Posterior cingulate gyrus (tissue), 11 donors: ENCODE results near the gene SHANK1.
A peak's percentile ranks its signal among the peaks of the same experiment; 100 is the strongest.

Source experiments
- DNase-seq, 10 donors: peaks; one replicate each; pipeline versions ENCODE4 v3.0.0 to v3.0.0-alpha.2; 2020 to 2021; ENCODE audit warnings: mixed read lengths in 3 of 10
- intact Hi-C: fragments of 100-400 bp; cut with DNase I; formaldehyde crosslinking; loops from one replicate; pipeline ENCODE4 v1.15.1; 2023

Gene SHANK1

GRCh38 chr19:50735869-50736268 lies 16.3 kb upstream of the SHANK1 start:
- DNase-seq: peak in 2 of 10 donors; percentile 14 to 19
- intact Hi-C loops: no loop called here

DNA sequence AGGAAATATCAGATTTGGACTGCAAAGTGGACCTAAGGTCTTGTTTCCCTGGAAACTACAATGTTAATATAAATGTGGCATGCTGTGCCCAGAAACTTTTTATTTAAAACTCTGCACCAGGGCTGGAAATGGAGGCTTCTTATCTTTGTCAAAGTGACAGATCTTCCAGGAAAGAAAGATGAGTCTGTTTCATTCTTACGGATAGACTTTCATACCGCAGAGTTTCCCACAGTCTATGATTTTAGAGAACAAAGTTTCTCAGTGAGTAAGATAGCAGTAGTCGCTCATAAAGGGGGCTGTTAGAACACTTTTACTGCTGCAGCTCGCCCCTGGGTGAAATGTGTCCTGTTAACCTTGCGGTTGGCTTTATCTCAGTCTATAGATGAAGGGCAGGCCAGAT lies 10.3 kb upstream of the SHANK1 start:
- intact Hi-C loops: no loop called here
- DNase-seq: no peak

DNA sequence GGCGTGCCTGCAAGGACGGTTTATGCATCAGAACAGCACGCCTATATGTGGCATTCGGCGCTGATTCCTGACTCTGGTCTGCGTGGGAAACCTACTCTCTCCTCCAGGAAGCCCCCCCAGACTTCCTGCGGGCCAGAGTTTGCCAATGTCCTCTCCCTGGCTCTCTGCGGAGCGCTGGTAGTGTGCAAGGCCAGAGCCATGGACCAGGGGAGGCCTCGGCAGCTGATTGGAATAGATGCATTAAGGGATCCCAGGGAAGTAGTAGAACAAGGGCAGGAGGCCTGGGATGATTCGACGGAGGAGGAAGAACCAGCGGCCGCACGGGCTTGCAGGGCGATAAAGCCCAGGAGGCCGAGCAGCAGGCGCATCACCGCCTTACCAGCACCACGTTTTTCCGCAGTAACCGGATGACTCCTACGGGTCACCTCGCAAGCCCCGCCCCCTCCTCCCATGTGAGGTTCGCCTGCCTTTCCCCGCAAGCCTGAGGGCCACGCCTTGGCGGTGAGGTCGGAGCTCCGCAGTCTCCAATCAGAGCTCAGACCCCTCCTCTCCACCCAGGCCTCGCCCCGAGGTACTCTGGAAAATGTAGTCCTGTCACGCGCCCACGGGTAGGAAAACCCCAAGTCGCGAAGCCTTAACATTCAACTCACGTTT lies 8.6 kb upstream of the SHANK1 start:
- DNase-seq: peak; percentile 59 to 97 (median 78)
- intact Hi-C loops: no loop called here

DNA sequence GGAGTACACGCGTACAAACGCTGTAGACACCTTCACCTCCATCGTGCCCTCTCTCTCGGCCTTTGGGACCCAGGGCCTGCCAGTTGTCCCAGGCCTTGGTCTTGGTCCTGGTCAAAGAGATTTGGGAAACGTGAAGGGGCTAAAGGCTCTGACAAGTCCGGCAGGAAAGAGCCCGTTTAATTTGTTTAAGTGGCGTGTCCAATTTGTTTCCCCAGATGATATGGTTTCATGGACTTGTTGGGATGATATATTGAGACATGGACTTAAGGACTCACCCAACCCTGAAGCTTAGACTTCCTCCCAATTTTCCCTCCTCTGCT lies 6.3 kb upstream of the SHANK1 start:
- intact Hi-C loops: no loop called here
- peak in 1 of 10 donors; percentile 71 for DNase-seq

GRCh38 chr19:50725218-50725910 lies 5.8 kb upstream of the SHANK1 start:
- peak in 1 of 10 donors; percentile 24 for DNase-seq
- intact Hi-C loops: no loop called here

DNA sequence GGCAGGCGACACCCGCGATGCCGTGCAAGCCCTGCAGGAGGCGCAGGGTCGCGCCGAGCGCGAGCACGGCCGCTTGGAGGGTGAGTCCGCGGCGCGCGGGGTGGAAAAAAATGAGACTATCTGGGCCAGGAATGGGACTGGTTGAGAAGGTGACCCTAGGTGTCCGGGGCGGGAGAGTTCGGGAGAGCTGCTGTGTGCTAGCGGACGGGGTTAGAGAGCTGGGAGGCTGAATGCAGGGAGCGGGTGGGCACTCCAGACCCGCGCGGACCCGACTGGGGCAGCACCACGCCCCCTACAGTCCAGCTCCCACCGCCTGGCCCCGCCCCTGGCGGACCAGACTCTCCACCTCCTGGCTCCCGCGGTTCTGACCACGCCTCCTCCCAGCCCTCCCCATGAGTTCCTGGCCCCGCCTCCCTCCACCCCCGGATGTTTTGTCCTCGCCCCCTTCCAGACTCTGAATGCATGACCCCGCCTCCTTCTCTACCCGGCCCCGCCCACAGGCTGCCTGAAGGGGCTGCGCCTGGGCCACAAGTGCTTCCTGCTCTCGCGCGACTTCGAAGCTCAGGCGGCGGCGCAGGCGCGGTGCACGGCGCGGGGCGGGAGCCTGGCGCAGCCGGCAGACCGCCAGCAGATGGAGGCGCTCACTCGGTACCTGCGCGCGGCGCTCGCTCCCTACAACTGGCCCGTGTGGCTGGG lies 5.1 kb upstream of the SHANK1 start:
- intact Hi-C loops: loop anchor here (5.0 kb wide), 3 partner anchors 58 to 117 kb away; no protein-coding TSS in a partner anchor
- peak; percentile 99 to 100 (median 99) for DNase-seq

DNA sequence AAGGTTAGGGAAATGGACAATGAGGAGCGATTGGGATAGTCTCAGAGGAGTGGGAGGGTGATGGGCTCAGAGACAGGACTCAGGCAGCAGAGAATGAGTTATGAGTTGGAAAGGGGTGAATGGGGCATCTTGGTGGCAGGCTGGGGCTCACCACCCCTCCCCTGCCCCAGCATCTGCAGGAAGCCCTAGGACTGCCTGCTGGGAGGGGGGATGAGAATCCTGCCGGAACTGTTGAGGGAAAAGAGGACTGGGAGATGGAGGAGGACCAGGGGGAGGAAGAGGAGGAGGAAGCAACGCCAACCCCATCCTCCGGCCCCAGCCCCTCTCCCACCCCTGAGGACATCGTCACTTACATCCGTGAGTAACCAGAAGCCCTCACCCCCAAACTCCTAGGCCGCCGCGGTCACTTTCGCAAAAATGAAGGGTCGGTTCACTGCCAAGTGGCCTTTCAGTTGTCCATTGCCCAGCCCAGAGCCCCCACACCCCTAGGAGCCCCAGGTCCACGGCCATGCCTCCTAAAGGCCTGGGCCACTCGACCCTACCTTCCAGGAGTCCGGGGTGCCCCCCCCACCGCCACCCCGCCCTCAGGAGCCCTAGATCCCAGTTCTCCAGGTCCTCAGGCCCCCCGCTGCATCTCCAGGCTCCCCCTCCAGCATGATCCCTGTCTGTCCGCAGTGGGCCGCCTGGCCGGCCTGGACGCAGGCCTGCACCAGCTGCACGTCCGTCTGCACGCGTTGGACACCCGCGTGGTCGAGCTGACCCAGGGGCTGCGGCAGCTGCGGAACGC lies 4.3 kb upstream of the SHANK1 start:
- intact Hi-C loops: loop anchor here (5.0 kb wide), 3 partner anchors 58 to 117 kb away; no protein-coding TSS in a partner anchor
- peak in 2 of 10 donors; percentile 70 to 72 for DNase-seq

- peak in 3 of 10 donors; percentile 43 to 66 (median 59) for DNase-seq
- intact Hi-C loops: loop anchor here (5.0 kb wide), 3 partner anchors 59 to 116 kb away; no protein-coding TSS in a partner anchor
These were observed 3.5 kb upstream of the SHANK1 start, which contains the start of gene CLEC11A for GRCh38 chr19:50723069-50723468. Gene CLEC11A (plus strand): TSS chr19:50723364. CDS start chr19:50723526, 162 bp downstream.

DNA sequence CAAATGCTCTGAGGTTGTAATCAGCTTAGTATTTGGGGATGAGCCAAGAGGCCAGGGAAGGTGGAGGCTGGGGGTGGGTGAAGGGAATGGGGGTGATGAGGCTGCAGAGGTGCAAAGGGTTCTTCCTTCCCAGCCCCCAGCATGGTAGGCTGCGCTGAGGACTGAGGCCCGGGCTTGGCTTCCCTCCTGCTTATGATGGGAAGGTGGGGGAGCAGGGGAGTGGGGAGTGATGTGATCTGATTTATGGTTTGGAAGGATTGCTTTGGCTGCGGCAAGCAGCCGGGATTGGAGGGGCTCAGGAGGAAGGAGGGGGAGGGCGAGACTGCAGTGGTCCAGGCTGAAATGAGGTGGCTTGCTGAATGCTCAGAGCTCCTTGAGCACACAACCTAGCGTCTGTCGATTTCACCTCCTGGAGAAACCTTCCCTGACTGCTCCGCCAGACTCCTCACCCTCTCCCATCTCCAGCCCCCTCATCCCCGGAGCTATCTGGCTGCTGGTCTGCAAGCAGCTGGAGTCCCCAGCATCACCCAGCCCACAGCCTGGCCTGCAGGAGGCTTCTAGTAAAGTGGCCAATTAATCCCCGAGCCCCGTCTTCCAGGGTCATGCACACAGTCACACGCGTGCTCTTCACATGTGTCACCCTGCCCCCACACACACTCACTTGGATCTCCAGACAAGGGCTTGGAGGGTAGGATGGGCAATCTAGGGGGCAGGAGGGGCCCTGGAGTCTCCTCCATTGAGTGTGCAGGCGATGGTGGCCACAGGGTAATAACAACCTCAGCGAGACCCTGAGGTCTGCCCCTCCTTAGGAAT lies 2.8 kb upstream of the SHANK1 start:
- peak in 3 of 10 donors; percentile 31 to 61 (median 35) for DNase-seq
- intact Hi-C loops: loop anchor here (5.0 kb wide), 3 partner anchors 60 to 115 kb away; no protein-coding TSS in a partner anchor

- DNase-seq: peak in 3 of 10 donors; percentile 58 to 79 (median 71)
- intact Hi-C loops: loop anchor here (5.0 kb wide), 3 partner anchors 61 to 114 kb away; no protein-coding TSS in a partner anchor
These were observed 2.0 kb upstream of the SHANK1 start for GRCh38 chr19:50721441-50722137.

GRCh38 chr19:50720921-50721381 lies 1.3 kb upstream of the SHANK1 start:
- peak in 3 of 10 donors; percentile 73 to 87 (median 86) for DNase-seq
- intact Hi-C loops: loop anchor here (5.0 kb wide), 3 partner anchors 61 to 114 kb away; no protein-coding TSS in a partner anchor

- DNase-seq: peak in 3 of 10 donors; percentile 62 to 86 (median 73)
- intact Hi-C loops: loop anchor here (5.0 kb wide), 3 partner anchors 62 to 113 kb away; no protein-coding TSS in a partner anchor
These were observed 749 bp upstream of the SHANK1 start for GRCh38 chr19:50720181-50720920.

DNA sequence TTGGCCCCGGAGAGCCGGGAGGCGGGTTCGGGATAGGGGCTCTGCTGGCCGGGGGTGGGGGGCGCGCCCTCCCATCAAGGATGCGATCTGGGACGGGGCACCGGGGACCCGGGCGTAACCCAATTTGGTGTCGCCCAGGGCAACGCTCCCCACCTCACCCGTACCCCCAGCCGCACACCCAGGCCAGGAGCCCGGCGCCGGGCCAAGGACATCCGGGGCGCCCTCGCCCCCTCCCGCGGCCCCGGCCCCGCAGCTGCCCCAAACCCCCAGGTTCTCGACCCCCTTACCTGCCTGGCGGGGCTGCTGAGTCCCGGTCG lies 525 bp downstream of the SHANK1 start:
- intact Hi-C loops: no loop called here
- peak in 2 of 10 donors; percentile 72 to 83 for DNase-seq

DNA sequence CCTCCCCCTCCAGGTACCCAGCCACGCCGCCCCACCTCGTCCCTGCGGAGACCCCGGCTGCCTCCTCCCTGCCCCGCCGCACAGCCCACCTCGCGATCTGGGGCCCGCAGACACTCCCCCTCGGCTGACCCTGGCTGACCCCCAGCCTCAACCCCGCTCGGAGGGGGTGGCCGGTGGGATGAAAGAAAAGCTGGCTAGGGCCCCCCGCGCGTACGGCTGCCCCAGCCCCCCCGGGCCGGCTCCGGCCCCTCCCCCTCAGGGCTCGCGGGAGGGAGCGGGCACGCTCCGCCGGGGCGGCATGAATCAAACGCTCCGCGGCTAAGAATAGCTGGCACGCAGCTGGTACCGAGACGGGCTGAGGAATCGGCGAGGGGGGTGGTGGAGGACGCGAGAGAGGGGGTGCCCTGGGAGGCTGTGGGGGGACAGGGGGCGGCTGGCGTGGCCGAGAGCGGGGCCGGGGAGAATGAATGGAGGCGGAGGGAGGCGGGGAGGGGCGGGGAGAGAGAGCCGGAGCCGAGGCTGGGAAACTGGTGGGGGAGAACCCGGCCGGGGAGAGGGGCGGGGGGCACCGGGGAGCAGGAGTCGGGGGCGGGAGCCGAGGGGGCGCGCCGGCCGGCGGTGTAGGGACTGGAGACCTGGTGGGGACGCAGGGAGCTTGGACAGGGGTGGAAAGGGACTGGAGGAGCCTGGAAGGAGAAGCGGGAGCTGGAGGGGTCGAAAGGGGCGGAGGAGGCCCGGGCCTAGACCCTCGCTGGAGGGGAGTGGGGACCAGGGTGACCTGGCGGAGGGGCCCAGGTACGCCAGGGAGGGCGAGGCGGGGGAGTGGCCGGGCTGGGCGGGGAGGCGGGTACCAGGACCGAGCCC lies 1.1 kb downstream of the SHANK1 start:
- DNase-seq: peak in 6 of 10 donors; percentile 57 to 94 (median 78)

DNA sequence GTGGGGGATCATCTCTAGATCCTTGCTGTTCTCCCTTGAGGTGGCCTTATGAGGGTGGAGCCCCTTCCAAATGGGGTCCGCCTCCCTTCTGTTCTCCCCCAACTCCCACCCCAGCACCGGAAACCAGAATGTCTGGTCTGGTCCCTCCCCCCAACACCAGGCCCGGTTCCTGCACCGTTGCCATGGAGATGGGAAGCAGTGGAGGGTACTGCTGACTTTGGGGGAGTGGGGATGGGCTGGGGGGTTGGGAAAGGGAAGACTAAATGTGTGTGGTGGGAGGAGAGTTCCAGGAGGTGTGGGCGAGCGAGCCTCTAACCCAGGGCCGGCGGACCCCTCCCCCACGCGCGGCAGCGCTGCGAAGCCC lies 1.7 kb downstream of the SHANK1 start:
- intact Hi-C loops: no loop called here

More for the DNA sequence above, 1.1 kb downstream of the SHANK1 start:
- intact Hi-C loops: no loop called here

GRCh38 chr19:50717026-50717723 lies 2.4 kb downstream of the SHANK1 start:
- peak in 3 of 10 donors; percentile 79 to 87 (median 86) for DNase-seq
- intact Hi-C loops: no loop called here

More for the DNA sequence above, 1.7 kb downstream of the SHANK1 start:
- DNase-seq: peak in 2 of 10 donors; percentile 59 to 64
